ENCODE data around the gene PPP2R3A.
A peak's percentile ranks its signal among the peaks of the same experiment; 100 is the strongest.
"Not testable (repeated sequence)": the region's sequence is repeated elsewhere in the genome, so short reads cannot be mapped to it uniquely, and the experiment has no call there.

The PPP2R3A gene

GRCh38 chr3:135937766-135938165, 27.8 kb upstream of the PPP2R3A start:
- H3K36me3 Mint-ChIP-seq (ENCODE audit: insufficient read depth): not testable (repeated sequence)

GRCh38 chr3:135944831-135945230, 20.7 kb upstream of the PPP2R3A start:
- DNase-seq (ENCODE audit: low spot score in 2 of 2): no peak
- no peak overlapping the region for H3K27ac Mint-ChIP-seq (ENCODE audit: low read depth)
- no peak overlapping the region for H3K4me3 Mint-ChIP-seq
- H3K4me1 Mint-ChIP-seq: no peaks in the 10 kb centered on the region
- peaks cover 44% of the 10 kb centered on the region for H3K27me3 Mint-ChIP-seq
- H3K36me3 Mint-ChIP-seq (ENCODE audit: insufficient read depth): no peaks in the 10 kb centered on the region
- peaks cover 7% of the 10 kb centered on the region for H3K9me3 Mint-ChIP-seq
- ATAC-seq (replicated peaks; ENCODE audit: extremely low read depth, poor library complexity, severe bottlenecking): no peak

More at GRCh38 chr3:135937766-135938165, 27.8 kb upstream of the PPP2R3A start:
- H3K27ac Mint-ChIP-seq (ENCODE audit: low read depth); DNase-seq (ENCODE audit: low spot score in 2 of 2); H3K4me1 Mint-ChIP-seq; H3K4me3 Mint-ChIP-seq; ATAC-seq (replicated peaks; ENCODE audit: extremely low read depth, poor library complexity, severe bottlenecking): not testable (repeated sequence)
- peaks cover 13% of the 10 kb centered on the region for H3K9me3 Mint-ChIP-seq
- H3K27me3 Mint-ChIP-seq: peaks cover 43% of the 10 kb centered on the region

- DNase-seq (ENCODE audit: low spot score in 2 of 2): no peak
- ATAC-seq (replicated peaks; ENCODE audit: extremely low read depth, poor library complexity, severe bottlenecking): no peak
- H3K27ac Mint-ChIP-seq (ENCODE audit: low read depth): no peak overlapping the region
- no peaks in the 10 kb centered on the region for H3K27me3 Mint-ChIP-seq
- no peaks in the 10 kb centered on the region for H3K9me3 Mint-ChIP-seq
- no peaks in the 10 kb centered on the region for H3K4me1 Mint-ChIP-seq
- no peak overlapping the region for H3K4me3 Mint-ChIP-seq
- no peaks in the 10 kb centered on the region for H3K36me3 Mint-ChIP-seq (ENCODE audit: insufficient read depth)
These were observed 14.6 kb upstream of the PPP2R3A start for GRCh38 chr3:135950941-135951340.

GRCh38 chr3:135964160-135964955, 1.2 kb upstream of the PPP2R3A start:
- Mint-ChIP-seq H3K27ac (ENCODE audit: low read depth) (no peak overlapping the region), H3K4me1 (peaks cover 6% of the 10 kb centered on the region), H3K4me3 (peak overlapping the region; percentile 77), H3K27me3 (peaks cover 25% of the 10 kb centered on the region), H3K36me3 (ENCODE audit: insufficient read depth) (no peaks in the 10 kb centered on the region), H3K9me3 (peaks cover 10% of the 10 kb centered on the region)
- no peak for ATAC-seq (replicated peaks; ENCODE audit: extremely low read depth, poor library complexity, severe bottlenecking)
- no peak for DNase-seq (ENCODE audit: low spot score in 2 of 2)

- H3K27ac Mint-ChIP-seq (ENCODE audit: low read depth): no peak overlapping the region
These were observed 411 bp upstream of the PPP2R3A start for GRCh38 chr3:135965129-135965505.

GRCh38 chr3:135966271-135966961, 888 bp downstream of the PPP2R3A start:
- H3K9me3 Mint-ChIP-seq: no peaks in the 10 kb centered on the region
- DNase-seq (ENCODE audit: low spot score in 2 of 2) (no peak), ATAC-seq (replicated peaks; ENCODE audit: extremely low read depth, poor library complexity, severe bottlenecking) (no peak)
- H3K27ac Mint-ChIP-seq (ENCODE audit: low read depth): no peak overlapping the region
- peaks cover 11% of the 10 kb centered on the region for H3K4me1 Mint-ChIP-seq
- H3K36me3 Mint-ChIP-seq (ENCODE audit: insufficient read depth): no peaks in the 10 kb centered on the region
- H3K4me3 Mint-ChIP-seq: peak overlapping the region; percentile 77
- H3K27me3 Mint-ChIP-seq: peaks cover 36% of the 10 kb centered on the region

More at GRCh38 chr3:135965129-135965505, 411 bp upstream of the PPP2R3A start:
- Mint-ChIP-seq H3K9me3 (peaks cover 6% of the 10 kb centered on the region), H3K4me1 (peaks cover 6% of the 10 kb centered on the region), H3K27me3 (peaks cover 33% of the 10 kb centered on the region), H3K4me3 (peak overlapping the region; percentile 77), H3K36me3 (ENCODE audit: insufficient read depth) (no peaks in the 10 kb centered on the region)
- no peak for ATAC-seq (replicated peaks; ENCODE audit: extremely low read depth, poor library complexity, severe bottlenecking)
- no peak for DNase-seq (ENCODE audit: low spot score in 2 of 2)

- no peak for ATAC-seq (replicated peaks; ENCODE audit: extremely low read depth, poor library complexity, severe bottlenecking)
- Mint-ChIP-seq H3K9me3 (no peaks in the 10 kb centered on the region), H3K27ac (ENCODE audit: low read depth) (no peak overlapping the region), H3K27me3 (peaks cover 36% of the 10 kb centered on the region), H3K36me3 (ENCODE audit: insufficient read depth) (no peaks in the 10 kb centered on the region), H3K4me1 (peaks cover 11% of the 10 kb centered on the region), H3K4me3 (peak overlapping the region; percentile 77)
- no peak for DNase-seq (ENCODE audit: low spot score in 2 of 2)
These were observed 1.4 kb downstream of the PPP2R3A start for GRCh38 chr3:135966962-135967274.

GRCh38 chr3:135967867-135968266, 2.3 kb downstream of the PPP2R3A start:
- ATAC-seq (replicated peaks; ENCODE audit: extremely low read depth, poor library complexity, severe bottlenecking) (no peak), DNase-seq (ENCODE audit: low spot score in 2 of 2) (no peak)
- Mint-ChIP-seq H3K36me3 (ENCODE audit: insufficient read depth) (no peaks in the 10 kb centered on the region), H3K4me3 (no peak overlapping the region), H3K27me3 (peaks cover 36% of the 10 kb centered on the region), H3K4me1 (peaks cover 11% of the 10 kb centered on the region), H3K9me3 (no peaks in the 10 kb centered on the region), H3K27ac (ENCODE audit: low read depth) (no peak overlapping the region)

- H3K4me3 Mint-ChIP-seq: no peak overlapping the region
- no peak for ATAC-seq (replicated peaks; ENCODE audit: extremely low read depth, poor library complexity, severe bottlenecking)
- no peaks in the 10 kb centered on the region for H3K36me3 Mint-ChIP-seq (ENCODE audit: insufficient read depth)
- no peak overlapping the region for H3K27ac Mint-ChIP-seq (ENCODE audit: low read depth)
- no peak for DNase-seq (ENCODE audit: low spot score in 2 of 2)
- peaks cover 5% of the 10 kb centered on the region for H3K4me1 Mint-ChIP-seq
- peaks cover 45% of the 10 kb centered on the region for H3K27me3 Mint-ChIP-seq
- H3K9me3 Mint-ChIP-seq: no peaks in the 10 kb centered on the region
These were observed 5.1 kb downstream of the PPP2R3A start for GRCh38 chr3:135970506-135971116.

- ATAC-seq (replicated peaks; ENCODE audit: extremely low read depth, poor library complexity, severe bottlenecking): no peak
- no peaks in the 10 kb centered on the region for H3K36me3 Mint-ChIP-seq (ENCODE audit: insufficient read depth)
- H3K4me1 Mint-ChIP-seq: peaks cover 5% of the 10 kb centered on the region
- DNase-seq (ENCODE audit: low spot score in 2 of 2): no peak
- H3K4me3 Mint-ChIP-seq: no peak overlapping the region
- peaks cover 25% of the 10 kb centered on the region for H3K27me3 Mint-ChIP-seq
- H3K27ac Mint-ChIP-seq (ENCODE audit: low read depth): no peak overlapping the region
- no peaks in the 10 kb centered on the region for H3K9me3 Mint-ChIP-seq
These were observed 8.3 kb downstream of the PPP2R3A start for GRCh38 chr3:135973841-135974240.

GRCh38 chr3:135975053-135975452, 9.5 kb downstream of the PPP2R3A start:
- H3K27ac Mint-ChIP-seq (ENCODE audit: low read depth): no peak overlapping the region
- peaks cover 5% of the 10 kb centered on the region for H3K4me1 Mint-ChIP-seq
- ATAC-seq (replicated peaks; ENCODE audit: extremely low read depth, poor library complexity, severe bottlenecking): no peak
- H3K9me3 Mint-ChIP-seq: no peaks in the 10 kb centered on the region
- H3K4me3 Mint-ChIP-seq: no peak overlapping the region
- H3K36me3 Mint-ChIP-seq (ENCODE audit: insufficient read depth): no peaks in the 10 kb centered on the region
- H3K27me3 Mint-ChIP-seq: peaks cover 13% of the 10 kb centered on the region
- no peak for DNase-seq (ENCODE audit: low spot score in 2 of 2)

GRCh38 chr3:135975536-135975935, 10.0 kb downstream of the PPP2R3A start:
- peaks cover 9% of the 10 kb centered on the region for H3K27me3 Mint-ChIP-seq
- ATAC-seq (replicated peaks; ENCODE audit: extremely low read depth, poor library complexity, severe bottlenecking): no peak

GRCh38 chr3:135980343-135980742, 14.8 kb downstream of the PPP2R3A start:
- peaks cover 2% of the 10 kb centered on the region for H3K36me3 Mint-ChIP-seq (ENCODE audit: insufficient read depth)
- no peak overlapping the region for H3K27ac Mint-ChIP-seq (ENCODE audit: low read depth)
- ATAC-seq (replicated peaks; ENCODE audit: extremely low read depth, poor library complexity, severe bottlenecking): no peak
- H3K27me3 Mint-ChIP-seq: peaks cover 22% of the 10 kb centered on the region
- H3K4me1 Mint-ChIP-seq: no peaks in the 10 kb centered on the region
- H3K4me3 Mint-ChIP-seq: no peak overlapping the region
- DNase-seq (ENCODE audit: low spot score in 2 of 2): no peak
- no peaks in the 10 kb centered on the region for H3K9me3 Mint-ChIP-seq

More at GRCh38 chr3:135975536-135975935, 10.0 kb downstream of the PPP2R3A start:
- Mint-ChIP-seq H3K27ac (ENCODE audit: low read depth) (no peak overlapping the region), H3K4me1 (peaks cover 1% of the 10 kb centered on the region), H3K36me3 (ENCODE audit: insufficient read depth) (no peaks in the 10 kb centered on the region), H3K4me3 (no peak overlapping the region), H3K9me3 (no peaks in the 10 kb centered on the region)
- no peak for DNase-seq (ENCODE audit: low spot score in 2 of 2)

All from central memory CD8-positive, alpha-beta T cell (primary cell).